K562 (cell line): ENCODE data around the gene HEPHL1. TPM values are rescaled to one million over a fixed set of nuclear protein-coding genes. Genes with fewer than 3 reads are reported as not detected.

Experiments
- EHMT2 ChIP-seq: fragments of 450-650 bp; IDR thresholded peaks from 2 replicates; pipeline ENCODE4 v1.6.1; 2018; ENCODE audit warnings: antibody characterized with exemption
- HDAC1 ChIP-seq, 2 experiments: fragments of 450-650 bp; IDR thresholded peaks; 2 replicates each; pipeline ENCODE4 v1.6.1; 2016 to 2017; ENCODE audit warnings: inconsistent platforms in 1 of 2, mild to moderate bottlenecking in 1 of 2, moderate library complexity in 1 of 2
- HNRNPH1 ChIP-seq: fragments of 200-400 bp; formaldehyde crosslinking; optimal IDR thresholded peaks from 2 replicates; pipeline ENCODE3; 2017; ENCODE audit warnings: low read depth, mild to moderate bottlenecking, low read length, moderate library complexity
- NR1H2 ChIP-seq: sonication (generic); formaldehyde crosslinking; IDR thresholded peaks from 2 replicates; pipeline ENCODE4 v1.4.0; 2020; ENCODE audit warnings: mild to moderate bottlenecking, missing genetic modification reagents
- SMARCC2 ChIP-seq: fragments of 450-650 bp; IDR thresholded peaks from 2 replicates; pipeline ENCODE4 v1.6.1; 2017; ENCODE audit warnings: antibody characterized with exemption, moderate library complexity, mild to moderate bottlenecking, low read depth
- U2AF1 ChIP-seq: fragments of 200-400 bp; formaldehyde crosslinking; optimal IDR thresholded peaks from 2 replicates; pipeline ENCODE3; 2017; ENCODE audit warnings: mild to moderate bottlenecking, low read depth, low read length, moderate library complexity
- polyA plus RNA-seq, 8 experiments: library from polyadenylated mRNA; depleted of rRNA in 4 of 8; stranded (reverse) in 5 of 8; unstranded in 3 of 8; fragments of >200 nt; fragmentation: Nextera tagmentation in 2 of 8; fragmentation: Illumina TruSeq in 1 of 8; extraction: Ambion mirVana in 2 of 8; extraction: Trizol in 1 of 8; gene quantifications; 2 replicates each; pipeline versions ENCODE4 v1.2.1 to v1.2.3, GENCODE V29; 2011 to 2014; ENCODE audit warnings: inconsistent platforms in 1 of 8, missing spikeins in 1 of 8
- total RNA-seq, 7 experiments: library from RNA; depleted of rRNA in 6 of 7; stranded (reverse); fragments of >200 nt in 6 of 7; fragmentation: Illumina TruSeq in 2 of 7; extraction: Trizol in 2 of 7; gene quantifications; 2 replicates each; pipeline versions ENCODE4 v1.2.1 to v1.2.3, GENCODE V29; 2011 to 2021; ENCODE audit warnings: low replicate concordance in 1 of 7
- TF ChIP-seq, protein P1 (sequence below), 2 experiments: fragments of 450-650 bp in 1 of 2; sonication (generic) in 1 of 2; formaldehyde crosslinking in 1 of 2; IDR thresholded peaks; 2 replicates each; pipeline versions ENCODE4 v1.7.1 to v1.9.0; 2016 to 2022; ENCODE audit warnings: inconsistent platforms in 1 of 2, mild to moderate bottlenecking in 1 of 2, missing genetic modification reagents in 1 of 2
- TF ChIP-seq, protein P2 (sequence below), 2 experiments: fragments of 450-650 bp; formaldehyde crosslinking in 1 of 2; IDR thresholded peaks; 2 replicates each; pipeline versions ENCODE4 v1.4.0 to v1.6.1; 2014 to 2020; ENCODE audit warnings: mild to moderate bottlenecking in 2 of 2, borderline replicate concordance in 1 of 2, low read depth in 1 of 2

The HEPHL1 gene
- total and polyA plus RNA-seq, 9 of the 15 experiments (the other 6 are each of a cell fraction or from before 2014, with no cell fraction given), result 0.01 TPM; not detected in 8

DNA sequence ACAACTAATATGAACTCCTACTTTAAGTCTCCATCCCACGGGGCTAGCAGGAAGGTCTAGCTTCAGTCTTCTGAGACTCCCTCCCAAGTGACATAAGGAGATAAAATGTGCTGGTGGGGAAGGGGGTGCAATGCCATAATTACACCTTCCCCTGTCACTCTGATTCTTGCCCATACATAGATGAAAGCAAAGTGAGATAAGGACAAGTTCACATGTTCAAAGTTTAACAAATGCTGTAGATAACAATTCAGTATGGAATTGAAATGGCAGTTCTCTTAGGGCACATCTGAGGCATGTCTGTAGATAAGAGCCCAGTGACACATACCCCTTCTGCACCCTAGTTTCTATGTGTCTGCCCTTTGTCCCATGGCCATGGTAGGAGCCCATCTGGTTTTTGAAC lies 69.2 kb downstream of the HEPHL1 start (continued):
- TF ChIP-seq, protein P1, sequence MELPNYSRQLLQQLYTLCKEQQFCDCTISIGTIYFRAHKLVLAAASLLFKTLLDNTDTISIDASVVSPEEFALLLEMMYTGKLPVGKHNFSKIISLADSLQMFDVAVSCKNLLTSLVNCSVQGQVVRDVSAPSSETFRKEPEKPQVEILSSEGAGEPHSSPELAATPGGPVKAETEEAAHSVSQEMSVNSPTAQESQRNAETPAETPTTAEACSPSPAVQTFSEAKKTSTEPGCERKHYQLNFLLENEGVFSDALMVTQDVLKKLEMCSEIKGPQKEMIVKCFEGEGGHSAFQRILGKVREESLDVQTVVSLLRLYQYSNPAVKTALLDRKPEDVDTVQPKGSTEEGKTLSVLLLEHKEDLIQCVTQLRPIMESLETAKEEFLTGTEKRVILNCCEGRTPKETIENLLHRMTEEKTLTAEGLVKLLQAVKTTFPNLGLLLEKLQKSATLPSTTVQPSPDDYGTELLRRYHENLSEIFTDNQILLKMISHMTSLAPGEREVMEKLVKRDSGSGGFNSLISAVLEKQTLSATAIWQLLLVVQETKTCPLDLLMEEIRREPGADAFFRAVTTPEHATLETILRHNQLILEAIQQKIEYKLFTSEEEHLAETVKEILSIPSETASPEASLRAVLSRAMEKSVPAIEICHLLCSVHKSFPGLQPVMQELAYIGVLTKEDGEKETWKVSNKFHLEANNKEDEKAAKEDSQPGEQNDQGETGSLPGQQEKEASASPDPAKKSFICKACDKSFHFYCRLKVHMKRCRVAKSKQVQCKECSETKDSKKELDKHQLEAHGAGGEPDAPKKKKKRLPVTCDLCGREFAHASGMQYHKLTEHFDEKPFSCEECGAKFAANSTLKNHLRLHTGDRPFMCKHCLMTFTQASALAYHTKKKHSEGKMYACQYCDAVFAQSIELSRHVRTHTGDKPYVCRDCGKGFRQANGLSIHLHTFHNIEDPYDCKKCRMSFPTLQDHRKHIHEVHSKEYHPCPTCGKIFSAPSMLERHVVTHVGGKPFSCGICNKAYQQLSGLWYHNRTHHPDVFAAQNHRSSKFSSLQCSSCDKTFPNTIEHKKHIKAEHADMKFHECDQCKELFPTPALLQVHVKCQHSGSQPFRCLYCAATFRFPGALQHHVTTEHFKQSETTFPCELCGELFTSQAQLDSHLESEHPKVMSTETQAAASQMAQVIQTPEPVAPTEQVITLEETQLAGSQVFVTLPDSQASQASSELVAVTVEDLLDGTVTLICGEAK (IDR thresholded peaks at IDR 0.05), result no peak
- TF ChIP-seq, protein P1 (CRISPR knock-in tag; IDR thresholded peaks at IDR 0.05), result no peak
- TF ChIP-seq, protein P2, sequence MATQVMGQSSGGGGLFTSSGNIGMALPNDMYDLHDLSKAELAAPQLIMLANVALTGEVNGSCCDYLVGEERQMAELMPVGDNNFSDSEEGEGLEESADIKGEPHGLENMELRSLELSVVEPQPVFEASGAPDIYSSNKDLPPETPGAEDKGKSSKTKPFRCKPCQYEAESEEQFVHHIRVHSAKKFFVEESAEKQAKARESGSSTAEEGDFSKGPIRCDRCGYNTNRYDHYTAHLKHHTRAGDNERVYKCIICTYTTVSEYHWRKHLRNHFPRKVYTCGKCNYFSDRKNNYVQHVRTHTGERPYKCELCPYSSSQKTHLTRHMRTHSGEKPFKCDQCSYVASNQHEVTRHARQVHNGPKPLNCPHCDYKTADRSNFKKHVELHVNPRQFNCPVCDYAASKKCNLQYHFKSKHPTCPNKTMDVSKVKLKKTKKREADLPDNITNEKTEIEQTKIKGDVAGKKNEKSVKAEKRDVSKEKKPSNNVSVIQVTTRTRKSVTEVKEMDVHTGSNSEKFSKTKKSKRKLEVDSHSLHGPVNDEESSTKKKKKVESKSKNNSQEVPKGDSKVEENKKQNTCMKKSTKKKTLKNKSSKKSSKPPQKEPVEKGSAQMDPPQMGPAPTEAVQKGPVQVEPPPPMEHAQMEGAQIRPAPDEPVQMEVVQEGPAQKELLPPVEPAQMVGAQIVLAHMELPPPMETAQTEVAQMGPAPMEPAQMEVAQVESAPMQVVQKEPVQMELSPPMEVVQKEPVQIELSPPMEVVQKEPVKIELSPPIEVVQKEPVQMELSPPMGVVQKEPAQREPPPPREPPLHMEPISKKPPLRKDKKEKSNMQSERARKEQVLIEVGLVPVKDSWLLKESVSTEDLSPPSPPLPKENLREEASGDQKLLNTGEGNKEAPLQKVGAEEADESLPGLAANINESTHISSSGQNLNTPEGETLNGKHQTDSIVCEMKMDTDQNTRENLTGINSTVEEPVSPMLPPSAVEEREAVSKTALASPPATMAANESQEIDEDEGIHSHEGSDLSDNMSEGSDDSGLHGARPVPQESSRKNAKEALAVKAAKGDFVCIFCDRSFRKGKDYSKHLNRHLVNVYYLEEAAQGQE (IDR thresholded peaks at IDR 0.05; ENCODE audit: borderline replicate concordance), result no peak
- TF ChIP-seq, protein P2 (CRISPR knock-in tag; IDR thresholded peaks at IDR 0.05; ENCODE audit: low read depth), result no peak
- TF ChIP-seq EHMT2 (no peak), HNRNPH1 (no peak), U2AF1 (no peak), SMARCC2 (no peak), NR1H2 (CRISPR knock-in tag) (no peak), HDAC1 (IDR thresholded peaks at IDR 0.05) (no peak)
